Thoracic aorta (tissue), 2 donors: Measurements from ENCODE around the gene TINAGL1. TPM values are rescaled to one million over a fixed set of nuclear protein-coding genes. Genes with fewer than 3 reads are reported as not detected.

Experiments
- ATAC-seq: fragments of 150-250 bp; one replicate; pipeline ENCODE4 v1.8.0; 2017; ENCODE audit warnings: low read depth; ENCODE audit not compliant: insufficient number of reproducible peaks, low FRiP score
- DNase-seq: peaks from one replicate; pipeline ENCODE4 v3.0.0-alpha.2; 2020; ENCODE audit warnings: low spot score
- H3K27ac ChIP-seq, 2 donors: fragments of 200-600 bp; sonication (generic); 1 replicate in 1 of 2; 2 replicates in 1 of 2; pipeline ENCODE4 v1.5.1; 2016; ENCODE audit warnings: mild to moderate bottlenecking in 2 of 2, moderate library complexity in 2 of 2
- H3K27me3 ChIP-seq: fragments of 200-600 bp; sonication (generic); replicated peaks from 2 replicates; pipeline ENCODE4 v1.6.0; 2016; ENCODE audit warnings: mild to moderate bottlenecking; ENCODE audit not compliant: insufficient read depth
- H3K36me3 ChIP-seq: fragments of 200-600 bp; sonication (generic); one replicate; pipeline ENCODE4 v1.5.1; 2016
- H3K4me1 ChIP-seq, 2 donors: fragments of 200-600 bp; sonication (generic); 1 replicate in 1 of 2; 2 replicates in 1 of 2; pipeline versions ENCODE4 v1.5.1 to v1.6.0; 2016; ENCODE audit warnings: low read depth in 2 of 2, mild to moderate bottlenecking in 1 of 2; ENCODE audit not compliant: control insufficient read depth in 1 of 2
- H3K4me3 ChIP-seq: fragments of 200-600 bp; sonication (generic); 2 replicates; pipeline ENCODE4 v1.5.1; 2016; ENCODE audit warnings: mild to moderate bottlenecking
- H3K9me3 ChIP-seq: fragments of 200-600 bp; sonication (generic); 2 replicates; pipeline ENCODE4 v1.5.1; 2016
- total RNA-seq, 2 donors: library from RNA; depleted of rRNA; stranded (reverse); fragments of >200 nt; gene quantifications; one replicate each; pipeline versions ENCODE4 v1.1.0 to v1.2.3, GENCODE V29; 2016
- TF ChIP-seq, protein P1 (sequence below): fragments of 200-600 bp; sonication (generic); IDR thresholded peaks from one replicate; pipeline ENCODE4 v1.5.1; 2019; ENCODE audit warnings: antibody characterized with exemption

TINAGL1 gene
- total RNA-seq: 1,000 to 10,000 TPM in 1 of 2 donors, 100 to 1,000 TPM in 1; 581 to 1,250 TPM

- ATAC-seq (no peak), DNase-seq (no peak)
- peak within 1 kb of the TSS; percentile 91 for H3K4me3 ChIP-seq
- no peaks in the 10 kb centered on the region for H3K27me3 ChIP-seq
- H3K36me3 ChIP-seq: no peaks in the 10 kb centered on the region
- no peaks in the 10 kb centered on the region for H3K9me3 ChIP-seq
- TF ChIP-seq, protein P1, sequence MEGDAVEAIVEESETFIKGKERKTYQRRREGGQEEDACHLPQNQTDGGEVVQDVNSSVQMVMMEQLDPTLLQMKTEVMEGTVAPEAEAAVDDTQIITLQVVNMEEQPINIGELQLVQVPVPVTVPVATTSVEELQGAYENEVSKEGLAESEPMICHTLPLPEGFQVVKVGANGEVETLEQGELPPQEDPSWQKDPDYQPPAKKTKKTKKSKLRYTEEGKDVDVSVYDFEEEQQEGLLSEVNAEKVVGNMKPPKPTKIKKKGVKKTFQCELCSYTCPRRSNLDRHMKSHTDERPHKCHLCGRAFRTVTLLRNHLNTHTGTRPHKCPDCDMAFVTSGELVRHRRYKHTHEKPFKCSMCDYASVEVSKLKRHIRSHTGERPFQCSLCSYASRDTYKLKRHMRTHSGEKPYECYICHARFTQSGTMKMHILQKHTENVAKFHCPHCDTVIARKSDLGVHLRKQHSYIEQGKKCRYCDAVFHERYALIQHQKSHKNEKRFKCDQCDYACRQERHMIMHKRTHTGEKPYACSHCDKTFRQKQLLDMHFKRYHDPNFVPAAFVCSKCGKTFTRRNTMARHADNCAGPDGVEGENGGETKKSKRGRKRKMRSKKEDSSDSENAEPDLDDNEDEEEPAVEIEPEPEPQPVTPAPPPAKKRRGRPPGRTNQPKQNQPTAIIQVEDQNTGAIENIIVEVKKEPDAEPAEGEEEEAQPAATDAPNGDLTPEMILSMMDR: no peak
- peaks cover 25 to 49% of the 10 kb centered on the region in 2 donors for H3K4me1 ChIP-seq
- H3K27ac ChIP-seq: peak within 1 kb of the TSS; percentile 95 to 97
Measured at GRCh38 chr1:31576201-31576669, at the start of gene TINAGL1. Gene TINAGL1 (plus strand): TSS chr1:31576515. CDS start chr1:31577149, 634 bp downstream.

DNA sequence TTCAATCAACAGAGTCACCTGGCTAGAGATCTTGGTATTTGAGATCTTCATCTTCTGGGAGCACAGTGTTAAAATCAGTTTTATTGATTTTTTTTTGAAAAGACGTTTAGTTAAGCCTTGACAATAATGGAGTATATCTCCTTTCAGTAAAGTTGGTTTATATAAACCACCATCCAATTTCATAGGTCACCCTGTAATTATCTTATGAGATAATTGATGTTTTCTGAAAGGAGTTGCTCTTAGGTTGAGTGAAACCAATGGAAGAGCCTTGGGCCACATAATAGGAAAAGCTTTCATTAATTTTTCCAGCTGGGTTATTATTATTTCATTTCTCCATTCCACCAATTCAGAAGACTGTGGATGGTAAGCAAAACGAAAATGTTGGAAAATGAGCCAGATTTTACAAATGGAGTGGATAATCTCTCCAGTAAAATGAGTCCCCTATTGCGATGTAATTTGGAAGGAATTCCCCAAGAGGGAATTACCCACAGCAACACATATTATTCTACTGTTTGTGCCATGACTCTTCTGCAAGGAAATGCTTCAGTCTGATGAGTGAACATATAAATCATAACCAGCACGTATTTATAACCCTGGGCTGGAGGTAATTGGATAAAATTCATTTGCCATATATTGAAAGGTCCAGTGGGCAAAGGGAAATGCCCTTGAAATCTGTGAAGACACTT, 46.2 kb upstream of the TINAGL1 start:
- no peak for ATAC-seq
- Histone ChIP-seq H3K27me3 (no peaks in the 10 kb centered on the region), H3K36me3 (no peaks in the 10 kb centered on the region), H3K9me3 (no peaks in the 10 kb centered on the region), H3K4me1 (peaks cover 0 to 2% of the 10 kb centered on the region in 2 donors), H3K4me3 (no peak overlapping the region), H3K27ac (no peak overlapping the region)
- TF ChIP-seq, protein P1: no peak
- DNase-seq: no peak

GRCh38 chr1:31531177-31531999, 44.9 kb upstream of the TINAGL1 start:
- no peaks in the 10 kb centered on the region for H3K27me3 ChIP-seq
- no peaks in the 10 kb centered on the region for H3K9me3 ChIP-seq
- TF ChIP-seq, protein P1: no peak
- no peak overlapping the region for H3K27ac ChIP-seq
- H3K36me3 ChIP-seq: no peaks in the 10 kb centered on the region
- peaks cover 0 to 2% of the 10 kb centered on the region in 2 donors for H3K4me1 ChIP-seq
- DNase-seq (no peak), ATAC-seq (no peak)
- H3K4me3 ChIP-seq: no peak overlapping the region

DNA sequence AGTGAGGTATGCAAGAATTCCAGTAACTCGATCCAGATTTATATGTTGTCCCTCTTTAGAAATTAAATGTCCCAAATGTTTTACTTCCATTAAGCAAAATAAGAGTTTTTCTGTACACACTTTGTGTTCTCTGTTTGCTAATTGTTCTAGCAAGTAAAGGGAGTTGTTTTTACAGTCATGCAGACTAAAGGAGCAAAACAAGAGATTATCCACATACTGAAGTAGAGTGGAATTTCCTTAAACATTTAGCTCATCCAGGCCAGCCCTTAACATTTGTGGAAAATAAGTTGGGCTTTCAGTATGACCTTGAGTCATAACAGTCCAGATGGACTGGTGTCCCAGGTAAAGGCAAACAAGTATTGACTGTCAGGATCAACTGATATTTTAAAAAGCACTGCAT, 44.1 kb upstream of the TINAGL1 start:
- Histone ChIP-seq H3K9me3 (no peaks in the 10 kb centered on the region), H3K4me1 (peaks cover 0 to 2% of the 10 kb centered on the region in 2 donors), H3K27me3 (no peaks in the 10 kb centered on the region), H3K36me3 (no peaks in the 10 kb centered on the region), H3K4me3 (no peak overlapping the region), H3K27ac (no peak overlapping the region)
- TF ChIP-seq, protein P1: no peak
- ATAC-seq: no peak
- no peak for DNase-seq

DNA sequence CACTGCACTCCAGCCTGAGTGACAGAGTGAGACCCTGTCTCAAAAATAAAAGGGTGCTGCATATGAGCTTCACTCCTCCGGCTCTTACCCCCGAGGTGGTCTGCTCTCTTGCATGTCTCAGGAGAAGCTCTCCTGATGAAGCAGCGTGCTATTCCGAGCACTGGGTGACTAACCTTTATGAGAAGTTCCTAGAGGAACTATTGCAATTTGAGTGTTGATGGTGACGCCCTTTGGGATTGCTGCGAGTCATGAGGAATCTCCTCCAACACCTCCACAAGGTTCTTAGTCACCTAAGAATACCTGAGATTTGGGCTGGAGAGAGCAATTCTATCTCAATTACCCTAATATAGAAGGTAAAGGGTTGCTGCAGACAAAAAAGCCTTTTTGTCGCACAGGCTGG, 40.8 kb upstream of the TINAGL1 start:
- no peak for ATAC-seq
- Histone ChIP-seq H3K4me1 (peaks cover 0 to 2% of the 10 kb centered on the region in 2 donors), H3K27ac (no peak overlapping the region), H3K27me3 (no peaks in the 10 kb centered on the region), H3K36me3 (no peaks in the 10 kb centered on the region), H3K4me3 (no peak overlapping the region), H3K9me3 (no peaks in the 10 kb centered on the region)
- TF ChIP-seq, protein P1: no peak
- no peak for DNase-seq
